ENCODE measurements around the gene SNX25.

The SNX25 gene

DNA sequence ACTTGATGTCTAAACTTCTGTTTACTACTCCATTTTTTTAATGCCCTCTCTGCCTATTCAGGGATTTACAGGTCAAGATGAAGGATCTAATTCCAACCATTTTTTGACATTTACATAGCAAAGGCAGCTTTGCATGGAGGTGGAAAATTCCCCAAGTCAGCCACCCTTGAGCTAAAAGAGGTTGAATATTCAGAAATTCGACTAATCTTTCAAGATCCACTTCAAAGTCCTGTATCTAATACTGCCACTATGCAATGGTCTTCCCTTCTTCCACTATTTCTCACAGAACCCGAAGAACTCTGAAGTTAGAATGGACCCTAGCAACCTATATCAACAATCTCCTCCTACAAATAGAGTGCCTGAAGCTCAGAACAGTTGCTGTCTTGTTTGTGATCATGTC lies 27.2 kb upstream of the SNX25 start:
- TF ChIP-seq POLR2AphosphoS5 (IDR thresholded peaks at IDR 0.05; ENCODE audit: low read depth, low read length) (no peak), TAF1 (IDR thresholded peaks at IDR 0.05; ENCODE audit: borderline replicate concordance, insufficient read depth, low read length) (no peak), SIN3A (IDR thresholded peaks at IDR 0.05; ENCODE audit: borderline replicate concordance, insufficient read depth, low read length) (no peak), FOXP2 (optimal IDR thresholded peaks at IDR 0.05; ENCODE audit: borderline replicate concordance, extremely low read depth, extremely low read length, insufficient read depth) (no peak)
- TF ChIP-seq, protein P1, sequence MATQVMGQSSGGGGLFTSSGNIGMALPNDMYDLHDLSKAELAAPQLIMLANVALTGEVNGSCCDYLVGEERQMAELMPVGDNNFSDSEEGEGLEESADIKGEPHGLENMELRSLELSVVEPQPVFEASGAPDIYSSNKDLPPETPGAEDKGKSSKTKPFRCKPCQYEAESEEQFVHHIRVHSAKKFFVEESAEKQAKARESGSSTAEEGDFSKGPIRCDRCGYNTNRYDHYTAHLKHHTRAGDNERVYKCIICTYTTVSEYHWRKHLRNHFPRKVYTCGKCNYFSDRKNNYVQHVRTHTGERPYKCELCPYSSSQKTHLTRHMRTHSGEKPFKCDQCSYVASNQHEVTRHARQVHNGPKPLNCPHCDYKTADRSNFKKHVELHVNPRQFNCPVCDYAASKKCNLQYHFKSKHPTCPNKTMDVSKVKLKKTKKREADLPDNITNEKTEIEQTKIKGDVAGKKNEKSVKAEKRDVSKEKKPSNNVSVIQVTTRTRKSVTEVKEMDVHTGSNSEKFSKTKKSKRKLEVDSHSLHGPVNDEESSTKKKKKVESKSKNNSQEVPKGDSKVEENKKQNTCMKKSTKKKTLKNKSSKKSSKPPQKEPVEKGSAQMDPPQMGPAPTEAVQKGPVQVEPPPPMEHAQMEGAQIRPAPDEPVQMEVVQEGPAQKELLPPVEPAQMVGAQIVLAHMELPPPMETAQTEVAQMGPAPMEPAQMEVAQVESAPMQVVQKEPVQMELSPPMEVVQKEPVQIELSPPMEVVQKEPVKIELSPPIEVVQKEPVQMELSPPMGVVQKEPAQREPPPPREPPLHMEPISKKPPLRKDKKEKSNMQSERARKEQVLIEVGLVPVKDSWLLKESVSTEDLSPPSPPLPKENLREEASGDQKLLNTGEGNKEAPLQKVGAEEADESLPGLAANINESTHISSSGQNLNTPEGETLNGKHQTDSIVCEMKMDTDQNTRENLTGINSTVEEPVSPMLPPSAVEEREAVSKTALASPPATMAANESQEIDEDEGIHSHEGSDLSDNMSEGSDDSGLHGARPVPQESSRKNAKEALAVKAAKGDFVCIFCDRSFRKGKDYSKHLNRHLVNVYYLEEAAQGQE (IDR thresholded peaks at IDR 0.05; ENCODE audit: insufficient read depth in 1 of 2, low read depth in 2 of 2, low read length in 2 of 2), result no peak

- TF ChIP-seq SIN3A (IDR thresholded peaks at IDR 0.05; ENCODE audit: borderline replicate concordance, insufficient read depth, low read length), result no peak
- no peak for TF ChIP-seq POLR2AphosphoS5 (IDR thresholded peaks at IDR 0.05; ENCODE audit: low read depth, low read length)
- TF ChIP-seq FOXP2 (optimal IDR thresholded peaks at IDR 0.05; ENCODE audit: borderline replicate concordance, extremely low read depth, extremely low read length, insufficient read depth), result no peak
- TF ChIP-seq, protein P1 (IDR thresholded peaks at IDR 0.05; ENCODE audit: insufficient read depth in 1 of 2, low read depth in 2 of 2, low read length in 2 of 2), result no peak
- no peak for TF ChIP-seq TAF1 (IDR thresholded peaks at IDR 0.05; ENCODE audit: borderline replicate concordance, insufficient read depth, low read length)
Measured at GRCh38 chr4:185183622-185184281, 25.6 kb upstream of the SNX25 start.

DNA sequence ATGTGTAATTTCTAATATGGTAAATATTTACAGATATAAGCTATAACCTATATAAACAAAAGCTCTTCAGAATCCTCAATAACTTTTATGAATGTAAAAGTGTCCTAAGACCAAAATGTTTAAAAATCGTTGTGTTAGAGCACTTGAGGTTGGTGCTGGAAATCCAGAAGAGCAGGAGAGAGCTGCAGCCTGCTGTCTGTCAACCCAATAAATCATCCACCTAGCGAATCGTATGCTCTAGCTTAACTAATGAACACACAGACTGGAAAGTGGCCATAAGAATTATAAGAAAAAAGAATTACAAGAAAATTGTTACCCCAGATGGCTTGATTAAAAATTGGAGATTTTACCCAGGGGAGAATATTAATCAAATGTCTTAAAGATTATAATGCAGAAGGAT lies 22.6 kb upstream of the SNX25 start:
- no peak for TF ChIP-seq POLR2AphosphoS5 (IDR thresholded peaks at IDR 0.05; ENCODE audit: low read depth, low read length)
- no peak for TF ChIP-seq FOXP2 (optimal IDR thresholded peaks at IDR 0.05; ENCODE audit: borderline replicate concordance, extremely low read depth, extremely low read length, insufficient read depth)

DNA sequence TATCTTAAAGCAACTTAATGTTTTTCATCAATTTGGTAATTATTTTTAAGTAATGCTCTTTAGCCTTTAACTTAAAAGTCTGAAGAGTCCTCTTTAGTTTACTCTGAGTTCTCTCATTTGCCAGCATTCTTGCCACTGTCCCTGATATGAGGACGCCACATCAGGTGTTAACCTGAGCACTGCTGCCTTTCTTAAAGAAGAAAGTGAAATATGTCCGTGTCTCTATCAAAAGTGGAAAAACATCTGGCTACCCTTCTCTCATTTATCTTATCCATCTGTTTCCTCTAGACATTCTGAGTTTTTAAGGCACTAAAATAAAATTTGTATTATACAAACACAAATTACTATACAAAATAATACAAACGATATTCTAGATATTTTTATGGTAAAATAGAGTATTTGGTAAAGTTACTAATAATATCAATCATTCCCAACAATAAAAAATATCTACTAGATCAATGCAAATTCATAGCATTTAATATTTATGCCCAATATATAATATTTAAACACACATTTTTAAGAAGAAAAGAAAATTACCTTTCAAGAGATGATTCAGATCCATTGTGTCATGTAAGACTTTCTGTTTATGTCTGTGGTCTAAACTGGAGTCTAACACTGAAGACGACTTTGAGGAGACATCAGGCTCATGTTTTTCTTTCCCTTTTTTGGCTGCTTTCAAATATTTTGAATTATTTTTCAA lies 19.6 kb upstream of the SNX25 start:
- TF ChIP-seq FOXP2 (optimal IDR thresholded peaks at IDR 0.05; ENCODE audit: borderline replicate concordance, extremely low read depth, extremely low read length, insufficient read depth) (no peak), SIN3A (IDR thresholded peaks at IDR 0.05; ENCODE audit: borderline replicate concordance, insufficient read depth, low read length) (no peak), POLR2AphosphoS5 (IDR thresholded peaks at IDR 0.05; ENCODE audit: low read depth, low read length) (no peak), TAF1 (IDR thresholded peaks at IDR 0.05; ENCODE audit: borderline replicate concordance, insufficient read depth, low read length) (no peak)
- TF ChIP-seq, protein P1 (IDR thresholded peaks at IDR 0.05; ENCODE audit: insufficient read depth in 1 of 2, low read depth in 2 of 2, low read length in 2 of 2), result no peak

DNA sequence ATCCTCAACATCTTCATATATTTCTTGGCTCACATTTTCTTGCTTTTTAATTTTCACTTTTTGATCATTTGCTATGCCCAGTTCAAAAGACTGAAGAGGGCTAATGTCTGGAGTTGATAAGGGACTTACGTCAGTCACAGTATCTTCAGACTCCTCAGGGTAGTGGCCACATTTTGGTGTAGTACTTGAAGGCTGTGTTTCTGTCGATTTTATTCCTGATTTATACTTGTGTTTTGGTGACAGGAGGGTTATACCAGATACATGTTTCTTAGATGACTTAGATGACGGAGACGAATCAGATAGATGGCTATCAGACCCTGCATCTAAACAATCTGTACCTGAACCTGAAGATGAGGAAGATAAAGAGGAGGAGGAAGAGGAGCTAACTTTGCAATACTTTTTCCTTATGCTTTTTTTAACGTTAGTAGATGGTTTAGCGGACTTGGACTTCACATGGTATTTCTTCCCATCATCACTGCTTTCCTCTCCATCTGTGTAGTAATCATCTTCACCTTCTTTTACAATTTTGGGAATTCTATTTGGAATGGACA lies 19.0 kb upstream of the SNX25 start:
- TF ChIP-seq TAF1 (IDR thresholded peaks at IDR 0.05; ENCODE audit: borderline replicate concordance, insufficient read depth, low read length), result no peak
- no peak for TF ChIP-seq SIN3A (IDR thresholded peaks at IDR 0.05; ENCODE audit: borderline replicate concordance, insufficient read depth, low read length)
- TF ChIP-seq, protein P1 (IDR thresholded peaks at IDR 0.05; ENCODE audit: insufficient read depth in 1 of 2, low read depth in 2 of 2, low read length in 2 of 2), result no peak
- no peak for TF ChIP-seq FOXP2 (optimal IDR thresholded peaks at IDR 0.05; ENCODE audit: borderline replicate concordance, extremely low read depth, extremely low read length, insufficient read depth)
- no peak for TF ChIP-seq POLR2AphosphoS5 (IDR thresholded peaks at IDR 0.05; ENCODE audit: low read depth, low read length)
